Fibroblast of skin of left biceps (primary cell): ENCODE measurements around the gene INO80B.
"Not testable (repeated sequence)": the region's sequence is repeated elsewhere in the genome, so short reads cannot be mapped to it uniquely, and the experiment has no call there.

Experiments
- DNase-seq, 2 experiments: peaks; one replicate each; pipeline ENCODE4 v3.0.0-alpha.2; 2013; ENCODE audit warnings: low read depth in 2 of 2

Gene INO80B

DNA sequence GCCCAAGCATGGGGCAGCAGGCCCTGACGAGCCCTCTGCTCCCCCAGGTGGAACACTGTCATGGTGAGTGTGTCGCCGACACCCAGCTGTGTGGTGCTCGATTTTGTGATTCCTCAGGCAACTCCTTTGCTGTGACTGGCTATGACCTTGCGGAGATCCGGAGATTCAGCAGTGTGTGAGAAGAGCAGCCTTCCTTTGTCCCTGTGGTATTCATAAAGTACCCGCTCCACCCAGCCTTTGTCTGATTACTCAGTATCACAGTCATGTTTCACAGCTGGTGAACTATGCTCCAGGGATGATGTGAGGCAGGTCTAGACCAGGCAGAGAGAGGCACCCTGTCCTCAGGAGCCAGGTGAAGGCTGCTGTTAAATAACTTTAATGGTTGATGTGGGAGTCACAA is 29.4 kb upstream of the INO80B start:
- no peak for DNase-seq

GRCh38 chr2:74426181-74426758 is 28.6 kb upstream of the INO80B start:
- no peak for DNase-seq

GRCh38 chr2:74427551-74427950 is 27.3 kb upstream of the INO80B start:
- no peak for DNase-seq

DNA sequence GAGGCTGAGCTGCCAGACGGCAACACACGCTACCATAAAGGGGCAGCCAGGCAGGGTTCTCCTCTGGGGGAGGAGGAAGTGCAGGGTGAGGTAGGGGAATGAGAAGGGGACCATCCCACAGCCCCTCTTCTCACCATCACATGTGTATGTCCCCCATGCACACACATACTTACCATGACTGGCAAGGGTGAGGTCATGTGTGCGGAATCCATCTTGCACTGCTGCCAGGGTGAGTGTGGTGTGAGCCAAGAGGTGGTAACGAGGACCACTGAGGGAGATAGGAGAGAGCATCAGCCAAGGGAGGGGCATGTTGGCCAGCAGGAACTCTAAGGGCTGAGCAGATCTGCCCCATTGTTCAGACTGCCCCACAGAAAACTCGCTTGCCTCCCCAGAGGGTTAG is 26.2 kb upstream of the INO80B start:
- DNase-seq, result no peak

GRCh38 chr2:74429487-74430451 is 25.1 kb upstream of the INO80B start:
- no peak for DNase-seq

GRCh38 chr2:74430502-74430901 is 24.4 kb upstream of the INO80B start:
- DNase-seq, result no peak

GRCh38 chr2:74436111-74436805 is 18.6 kb upstream of the INO80B start:
- no peak for DNase-seq

DNA sequence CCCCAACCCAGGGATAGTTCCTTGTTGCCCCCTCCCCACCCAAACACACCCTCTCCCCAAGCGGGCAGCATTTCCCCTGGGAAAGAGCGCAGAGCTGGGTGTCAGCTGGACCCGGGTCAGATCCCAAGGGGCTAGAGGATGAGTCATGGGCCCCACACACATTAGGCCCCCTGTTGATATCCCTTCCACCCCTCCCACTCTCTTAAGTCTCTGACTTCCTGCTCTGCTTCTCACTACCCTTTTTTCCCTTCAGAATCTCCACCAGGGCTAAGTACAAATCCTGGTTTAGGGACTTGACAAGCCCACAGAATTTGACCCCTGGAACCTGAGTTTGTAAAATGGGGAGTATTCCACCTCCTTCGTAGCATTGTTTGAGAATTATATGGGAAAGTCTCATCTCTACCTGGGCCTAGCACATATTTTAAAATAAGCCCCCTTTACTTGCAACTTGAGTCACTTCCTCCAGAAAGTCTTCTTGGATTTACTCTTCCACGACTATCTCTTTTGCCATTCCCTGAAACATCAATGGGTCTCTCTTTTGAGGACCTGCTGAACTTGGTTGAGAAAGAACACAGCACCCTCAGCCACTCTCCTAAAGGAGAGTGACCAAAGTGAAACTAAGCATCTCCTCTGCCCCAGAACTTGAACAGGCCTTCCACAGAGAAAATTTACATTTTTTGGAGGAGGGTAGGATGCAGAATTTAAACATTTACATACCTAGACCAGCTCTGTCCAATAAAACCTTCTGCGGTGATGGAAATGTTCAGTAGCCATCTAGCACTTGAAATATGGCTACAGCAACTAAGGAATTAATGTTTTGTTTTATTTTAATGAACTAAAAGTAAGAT is 17.8 kb upstream of the INO80B start:
- no peak for DNase-seq

DNA sequence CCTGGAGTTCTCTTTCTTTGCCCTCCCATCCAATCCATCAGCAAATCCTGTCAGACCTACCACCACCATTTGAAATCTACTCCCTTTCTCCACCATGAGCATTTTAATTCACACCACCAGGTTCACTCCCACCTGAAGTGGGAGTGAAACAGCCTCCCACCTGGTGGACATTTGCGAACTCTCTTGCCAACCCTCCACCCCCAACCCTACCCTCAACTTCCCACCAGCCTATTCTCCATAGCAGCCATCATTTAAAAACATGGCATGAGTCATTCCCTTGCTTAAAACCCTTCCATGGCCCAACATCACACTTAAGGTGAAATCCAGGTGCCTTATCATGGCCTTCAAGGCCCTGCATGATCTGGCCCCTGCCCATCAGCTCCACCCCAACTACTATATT is 16.6 kb upstream of the INO80B start:
- no peak for DNase-seq

DNA sequence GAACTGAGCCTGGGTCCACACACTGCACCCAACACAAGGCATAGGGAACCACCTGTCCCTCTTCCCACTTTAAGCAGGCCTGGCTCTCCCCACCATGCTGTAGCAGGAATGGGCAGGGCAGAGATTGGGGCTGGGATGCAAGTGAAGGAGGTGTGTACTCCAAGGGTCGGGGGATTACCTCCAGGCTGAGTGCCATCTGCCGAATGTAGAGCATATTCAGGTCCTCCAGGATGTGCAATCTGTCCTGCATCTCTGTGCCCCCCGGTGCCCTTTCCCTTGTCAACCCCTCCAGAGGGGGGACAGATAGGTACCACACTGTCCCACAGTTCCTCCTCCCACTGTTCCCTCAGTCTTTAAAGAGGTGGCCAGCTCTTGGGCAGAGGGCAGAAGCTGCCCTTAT is 15.5 kb upstream of the INO80B start:
- DNase-seq, result no peak

DNA sequence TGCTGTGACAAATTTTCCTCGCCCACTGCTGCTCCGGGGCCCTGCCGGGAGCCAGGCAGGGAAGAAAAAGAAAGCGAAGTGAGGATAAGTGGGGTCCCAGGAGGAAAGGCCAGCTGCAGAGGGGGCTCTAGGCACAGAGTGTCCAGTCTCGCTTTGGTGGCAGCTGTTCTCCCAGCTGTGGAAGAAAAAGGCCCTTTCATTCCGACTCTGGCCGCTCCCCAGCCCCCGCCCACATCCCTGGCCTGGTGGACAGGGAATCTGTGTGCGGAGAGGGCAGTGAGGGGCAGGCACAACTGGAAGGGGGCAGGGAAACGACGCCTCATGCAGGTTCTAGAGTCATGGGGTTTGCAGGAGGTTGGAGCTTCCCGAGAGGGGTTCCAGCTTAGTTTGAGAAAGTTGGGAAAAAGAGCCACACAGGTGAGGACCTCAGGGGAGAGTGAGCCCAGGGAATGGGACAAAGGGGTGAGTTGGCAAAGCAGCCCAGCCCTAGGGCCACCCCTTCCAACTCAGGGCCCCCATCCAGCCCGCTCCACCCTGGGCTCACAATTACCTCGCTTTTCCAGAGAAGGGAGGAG is 15.0 kb upstream of the INO80B start:
- DNase-seq, result no peak

GRCh38 chr2:74440378-74441169 is 14.3 kb upstream of the INO80B start:
- peak; percentile 53 to 55 for DNase-seq

DNA sequence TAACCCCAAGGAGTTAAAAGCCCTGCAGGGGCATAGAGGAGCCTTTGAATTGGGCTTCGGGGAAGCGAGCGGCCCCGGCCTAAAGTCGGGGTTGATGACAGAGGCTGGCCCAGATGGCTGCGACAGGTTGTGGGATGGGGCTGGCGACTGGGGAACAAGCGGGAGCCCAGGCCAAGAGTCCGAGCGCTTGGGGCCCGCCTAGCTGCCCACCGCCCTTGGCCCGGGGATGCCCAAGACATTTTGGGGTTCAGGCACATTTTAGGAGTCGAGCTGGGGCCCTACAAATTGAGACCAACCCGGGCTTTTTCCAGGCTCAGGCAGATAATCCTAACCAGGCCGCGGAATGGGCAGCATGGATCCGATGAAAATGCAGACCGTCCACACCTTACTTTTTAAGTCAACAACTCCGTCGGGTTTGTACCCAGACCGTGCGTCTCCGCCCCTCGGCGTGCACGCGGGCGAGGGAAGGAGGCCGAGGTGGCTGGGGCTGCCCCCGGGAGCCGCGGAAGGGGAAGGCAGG is 13.7 kb upstream of the INO80B start:
- DNase-seq, result no peak

DNA sequence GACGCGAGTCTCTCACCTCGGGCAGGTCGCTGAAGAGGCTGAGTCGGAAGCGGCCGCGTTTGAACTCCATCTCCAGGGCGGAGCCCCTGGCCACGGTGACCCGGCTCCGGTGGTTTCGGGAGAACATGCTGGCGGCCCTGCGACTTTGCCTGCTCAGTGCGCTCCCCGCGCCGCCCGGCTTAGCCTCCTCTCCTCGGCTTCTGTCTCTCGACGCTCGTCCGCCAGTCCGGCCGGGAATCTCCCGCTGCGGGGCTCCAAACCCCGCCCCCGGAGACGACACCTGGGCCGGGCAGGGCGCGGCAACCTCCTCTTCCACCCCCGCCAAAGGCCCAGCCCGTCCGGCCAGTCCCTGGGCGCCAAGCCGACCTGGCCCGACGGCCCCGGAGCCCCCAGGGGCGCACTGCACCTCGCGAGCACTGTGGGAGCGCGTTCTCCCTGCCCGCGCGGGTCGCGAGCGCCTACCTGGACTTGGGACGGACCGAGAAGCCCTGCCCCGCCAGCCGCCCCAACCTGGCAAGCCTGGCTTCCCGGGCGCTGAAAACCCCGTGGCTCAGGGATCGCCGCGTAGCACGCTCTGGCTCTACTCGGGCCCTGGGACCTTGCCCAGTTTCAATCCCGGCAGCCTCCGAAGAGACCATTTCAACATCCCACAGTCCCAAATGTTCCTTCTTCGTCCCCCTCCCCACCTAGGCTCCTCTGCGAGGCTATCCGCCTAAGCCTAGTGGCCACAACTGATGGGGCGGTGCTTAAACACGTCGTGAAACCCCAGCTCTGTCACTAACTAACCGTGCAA is 13.0 kb upstream of the INO80B start, which contains the start of gene RTKN:
RTKN (minus strand) TSS at position 248 of the 793 bp plus-strand sequence; CDS start at position 127, 121 bp downstream.
- no peak for DNase-seq

GRCh38 chr2:74442483-74443297 is 12.2 kb upstream of the INO80B start:
- not testable (repeated sequence) for DNase-seq

DNA sequence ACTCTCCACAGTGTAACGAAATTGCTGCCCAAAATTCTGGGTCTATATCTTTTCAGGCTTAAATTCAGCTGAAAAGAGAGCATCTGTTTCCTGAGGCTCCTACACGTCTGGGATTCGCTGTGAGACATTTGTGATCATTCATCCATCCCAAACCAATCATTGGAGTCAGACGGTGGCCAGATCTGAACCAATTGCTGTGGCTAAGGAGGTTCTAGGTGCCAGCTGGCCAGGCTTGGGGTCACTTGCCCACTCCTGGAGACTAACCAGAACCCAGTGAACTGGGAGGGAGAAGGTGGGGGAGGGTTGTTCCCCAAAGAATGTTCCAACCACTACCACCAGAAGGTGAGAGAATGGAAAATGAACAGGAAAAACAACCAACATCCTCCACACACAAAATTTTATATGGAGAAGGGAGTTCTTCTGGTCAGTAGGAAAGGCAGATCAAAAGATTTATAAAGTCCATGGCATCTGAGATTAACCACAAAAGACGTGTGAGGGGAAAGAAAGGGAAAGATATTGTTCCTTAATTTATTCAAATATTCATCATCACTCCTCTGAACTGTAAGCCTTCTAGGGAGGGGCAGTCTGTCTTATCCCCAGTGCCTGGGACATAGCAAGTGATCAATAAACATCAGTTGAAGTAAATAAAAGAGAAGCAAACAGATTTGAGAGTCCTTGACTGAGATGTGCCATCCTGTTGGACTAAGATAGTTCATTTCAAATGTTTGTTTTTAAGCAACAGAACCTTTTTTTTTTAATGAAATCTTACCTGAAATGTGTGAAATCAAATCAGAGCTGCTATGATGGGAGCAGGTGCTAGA is 10.2 kb upstream of the INO80B start:
- no peak for DNase-seq

DNA sequence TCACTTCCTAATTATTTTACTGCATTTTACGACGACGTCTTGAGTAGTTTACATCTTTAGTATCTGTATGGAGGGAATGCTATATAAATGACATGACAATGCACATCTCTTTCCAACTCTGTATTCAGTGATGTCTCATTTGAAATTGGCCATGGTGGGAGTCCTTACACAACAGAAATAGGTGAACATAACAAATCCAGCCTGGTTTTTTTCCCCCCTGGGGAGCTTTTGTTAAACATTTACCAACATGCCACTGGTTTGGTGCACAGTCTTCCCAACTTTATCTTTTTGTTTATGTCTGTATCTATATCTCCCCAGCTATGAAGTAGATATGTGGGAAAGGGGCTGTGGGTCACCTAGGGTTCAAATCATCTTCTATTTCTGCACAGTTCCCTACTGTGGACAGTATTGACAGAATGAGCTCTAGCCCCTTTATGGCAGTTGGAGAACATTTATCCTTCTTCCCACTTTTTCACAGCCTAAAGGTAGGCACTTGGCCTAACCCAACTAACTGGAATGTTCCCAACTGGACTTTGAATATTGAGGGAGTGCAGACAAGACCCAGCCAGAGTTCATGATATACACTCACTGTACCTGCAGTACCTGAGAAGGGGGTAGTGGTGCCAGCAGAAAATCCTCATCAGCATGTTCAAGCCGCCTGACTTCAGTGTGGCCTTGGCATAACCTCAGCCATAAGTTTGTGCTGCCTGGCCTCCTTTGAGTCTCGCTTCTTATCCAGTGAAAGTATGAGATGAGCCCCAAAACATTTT is 7.5 kb upstream of the INO80B start:
- no peak for DNase-seq
